GM18508 (cell line): ENCODE measurements around the gene CD274.
"Not testable (repeated sequence)": the region's sequence is repeated elsewhere in the genome, so short reads cannot be mapped to it uniquely, and the experiment has no call there.

Experiments
- ATAC-seq: cut with Tn5 transposase; IDR thresholded peaks from one replicate; pipeline ENCODE4 v1.9.1; 2021; ENCODE audit warnings: moderate number of reproducible peaks; ENCODE audit not compliant: insufficient read depth, unreplicated experiment

CD274 gene

DNA sequence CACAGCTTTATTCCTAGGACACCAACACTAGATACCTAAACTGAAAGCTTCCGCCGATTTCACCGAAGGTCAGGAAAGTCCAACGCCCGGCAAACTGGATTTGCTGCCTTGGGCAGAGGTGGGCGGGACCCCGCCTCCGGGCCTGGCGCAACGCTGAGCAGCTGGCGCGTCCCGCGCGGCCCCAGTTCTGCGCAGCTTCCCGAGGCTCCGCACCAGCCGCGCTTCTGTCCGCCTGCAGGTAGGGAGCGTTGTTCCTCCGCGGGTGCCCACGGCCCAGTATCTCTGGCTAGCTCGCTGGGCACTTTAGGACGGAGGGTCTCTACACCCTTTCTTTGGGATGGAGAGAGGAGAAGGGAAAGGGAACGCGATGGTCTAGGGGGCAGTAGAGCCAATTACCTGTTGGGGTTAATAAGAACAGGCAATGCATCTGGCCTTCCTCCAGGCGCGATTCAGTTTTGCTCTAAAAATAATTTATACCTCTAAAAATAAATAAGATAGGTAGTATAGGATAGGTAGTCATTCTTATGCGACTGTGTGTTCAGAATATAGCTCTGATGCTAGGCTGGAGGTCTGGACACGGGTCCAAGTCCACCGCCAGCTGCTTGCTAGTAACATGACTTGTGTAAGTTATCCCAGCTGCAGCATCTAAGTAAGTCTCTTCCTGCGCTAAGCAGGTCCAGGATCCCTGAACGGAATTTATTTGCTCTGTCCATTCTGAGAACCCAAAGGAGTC, at the start of gene CD274:
Gene CD274, plus strand, starts transcription at position 184 of the 733 bp plus-strand sequence. CDS start 5,572 bp downstream, outside the sequence.
- ATAC-seq, result no peak

DNA sequence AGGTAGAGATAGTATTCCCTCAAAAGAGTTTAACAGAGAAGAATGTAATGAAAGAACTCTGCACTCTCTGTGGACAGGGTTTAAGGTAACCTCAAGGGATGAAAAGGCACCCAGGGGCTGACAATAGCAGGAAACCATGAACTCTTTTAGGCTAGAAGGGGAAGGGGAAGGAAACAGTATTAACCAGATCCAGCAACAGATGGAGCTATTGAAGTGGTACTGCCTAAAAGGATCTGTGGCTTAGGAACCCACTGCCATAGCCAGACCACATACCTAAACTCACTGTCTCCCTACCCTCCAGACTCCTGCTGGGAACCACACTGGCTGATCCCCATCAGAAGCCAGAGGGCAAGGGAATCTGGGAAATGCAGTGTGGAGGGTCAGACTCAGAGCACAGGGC, 48.1 kb upstream of the CD274 start:
- ATAC-seq, result no peak

- no peak for ATAC-seq
Observed at GRCh38 chr9:5408596-5408995, 41.7 kb upstream of the CD274 start.

DNA sequence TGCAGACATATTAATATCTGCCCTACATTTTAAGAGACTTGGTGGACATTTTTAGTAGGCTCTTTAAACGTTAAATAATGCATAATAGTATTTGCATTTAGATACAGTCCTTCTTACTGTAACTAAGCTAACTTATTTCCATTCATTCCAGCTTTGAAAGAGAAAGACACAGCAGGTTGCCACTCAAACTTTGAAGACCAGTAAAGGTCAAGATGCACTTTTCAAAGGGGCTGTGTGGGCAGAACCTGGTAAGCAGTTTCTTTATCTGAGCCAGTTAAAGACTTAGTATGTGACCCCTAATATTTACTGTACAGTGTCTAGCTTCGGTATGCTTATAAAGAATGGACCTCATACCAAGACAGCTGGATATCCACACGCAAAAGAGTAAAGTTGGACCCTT, 33.4 kb upstream of the CD274 start:
- ATAC-seq, result no peak

DNA sequence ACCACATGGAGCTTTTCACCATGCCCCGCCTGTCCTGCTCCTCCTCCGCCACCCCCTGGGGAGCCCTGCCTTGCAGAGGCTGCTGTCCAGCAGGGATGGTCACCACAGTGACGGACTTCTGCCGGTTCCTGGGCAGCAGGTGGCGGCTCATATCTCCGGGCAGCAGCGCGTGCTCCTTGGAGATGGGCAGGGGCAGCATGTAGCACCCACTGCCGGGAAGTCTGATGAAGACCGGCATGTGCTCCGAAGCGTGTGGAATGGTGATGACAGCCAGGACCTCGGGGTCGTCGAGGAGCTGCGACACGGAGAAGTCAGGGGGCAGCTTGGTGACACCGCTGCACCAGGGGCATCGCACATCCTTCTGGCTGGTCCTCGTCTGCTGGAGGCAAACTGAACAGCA, 31.9 kb upstream of the CD274 start:
- ATAC-seq, result no peak

- ATAC-seq, result no peak
Observed at GRCh38 chr9:5419987-5420386, 30.4 kb upstream of the CD274 start.

- ATAC-seq, result no peak
Observed at GRCh38 chr9:5421163-5421562, 29.2 kb upstream of the CD274 start.

- no peak for ATAC-seq
Observed at GRCh38 chr9:5422276-5422675, 28.1 kb upstream of the CD274 start.

GRCh38 chr9:5425006-5425628, 25.2 kb upstream of the CD274 start:
- no peak for ATAC-seq

DNA sequence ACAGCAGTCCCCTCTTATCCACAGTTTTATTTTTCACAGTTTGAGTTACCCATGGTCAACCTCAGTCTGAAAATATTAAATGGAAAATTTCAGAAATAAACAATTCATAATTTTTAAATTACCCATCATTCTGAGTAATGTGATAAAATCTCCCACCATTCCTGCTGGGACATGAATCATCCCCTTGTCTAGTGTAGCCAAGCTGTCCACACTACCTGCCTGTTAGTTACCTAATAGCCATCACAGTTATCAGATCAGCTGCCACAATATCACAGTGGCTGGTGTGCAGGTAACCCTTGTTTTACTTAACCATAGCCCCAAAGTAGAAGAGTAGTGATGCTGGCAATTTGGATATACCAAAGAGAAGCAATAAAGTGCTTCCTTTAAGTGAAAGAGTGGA, 23.3 kb upstream of the CD274 start:
- no peak for ATAC-seq

GRCh38 chr9:5428172-5428571, 22.2 kb upstream of the CD274 start:
- ATAC-seq, result no peak

DNA sequence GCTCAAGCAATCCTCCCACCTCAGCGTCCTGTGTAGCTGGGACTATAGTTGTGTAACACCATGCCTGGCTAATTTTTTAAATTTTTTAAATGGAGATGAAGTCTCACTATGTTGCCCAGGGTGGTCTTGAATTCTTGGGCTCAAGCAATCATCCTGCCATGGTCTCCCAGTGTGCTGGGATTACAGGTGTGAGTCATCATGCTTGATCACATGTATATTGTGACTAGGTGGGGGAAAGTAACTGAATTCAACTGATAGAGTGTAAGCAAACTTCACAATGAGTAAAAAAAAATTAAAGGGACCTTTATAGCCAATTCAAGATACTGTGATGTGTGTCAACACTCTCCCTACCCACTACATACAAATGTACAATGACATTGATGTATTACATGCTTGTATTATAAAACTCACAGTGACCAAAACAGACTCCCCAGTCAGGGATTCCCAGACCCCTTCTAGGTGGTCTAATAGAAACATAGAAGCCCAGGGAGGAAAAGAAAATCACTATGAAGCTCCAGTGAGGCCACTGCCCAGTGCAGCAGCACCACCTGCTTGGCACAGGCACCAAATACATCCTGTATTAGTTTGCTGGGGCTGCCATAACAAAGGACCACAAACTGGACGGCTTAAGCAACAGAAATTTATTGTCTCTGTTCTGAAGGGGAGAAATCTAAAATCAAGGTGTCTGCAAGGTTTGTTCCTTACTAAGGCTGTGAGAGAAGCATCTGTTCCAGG, 21.4 kb upstream of the CD274 start:
- no peak for ATAC-seq

GRCh38 chr9:5429873-5430564, 20.3 kb upstream of the CD274 start:
- ATAC-seq, result no peak

DNA sequence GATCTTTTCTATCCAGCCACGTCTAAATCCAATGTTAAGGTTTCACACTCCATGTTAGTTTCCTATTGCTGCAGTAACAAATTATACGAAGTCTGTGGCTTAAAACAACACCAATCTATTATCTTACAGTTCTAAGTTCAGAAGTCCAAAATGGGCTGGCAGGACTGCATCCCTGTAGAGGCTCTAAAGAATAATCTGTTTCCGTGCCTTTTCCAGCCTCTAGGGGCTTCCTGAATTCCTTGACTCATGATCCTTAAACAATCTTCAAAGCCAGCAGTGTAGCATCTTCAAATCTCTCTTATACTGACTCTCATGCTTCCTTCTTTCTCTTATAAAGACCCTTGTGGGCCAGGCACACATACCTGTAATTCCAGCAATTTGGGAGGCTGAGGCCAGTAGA, 19.4 kb upstream of the CD274 start:
- ATAC-seq, result no peak

GRCh38 chr9:5432890-5433289, 17.5 kb upstream of the CD274 start:
- ATAC-seq, result not testable (repeated sequence)

DNA sequence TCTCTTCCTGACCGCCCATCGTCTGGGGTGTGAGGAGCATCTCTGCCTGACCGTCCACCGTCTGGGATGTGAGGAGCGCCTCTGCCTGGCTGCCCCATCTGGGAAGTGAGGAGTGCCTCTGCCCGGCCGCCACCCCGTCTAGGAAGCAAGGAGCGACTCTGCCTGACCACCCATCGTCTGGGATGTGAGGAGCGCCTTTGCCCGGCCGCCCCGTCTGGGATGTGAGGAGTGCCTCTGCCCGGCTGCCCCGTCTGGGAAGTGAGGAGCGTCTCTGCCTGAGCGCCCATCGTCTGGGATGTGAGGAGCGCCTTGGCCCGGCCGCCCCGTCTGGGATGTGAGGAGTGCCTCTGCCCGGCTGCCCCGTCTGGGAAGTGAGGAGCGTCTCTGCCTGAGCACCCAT, 17.0 kb upstream of the CD274 start:
- not testable (repeated sequence) for ATAC-seq

DNA sequence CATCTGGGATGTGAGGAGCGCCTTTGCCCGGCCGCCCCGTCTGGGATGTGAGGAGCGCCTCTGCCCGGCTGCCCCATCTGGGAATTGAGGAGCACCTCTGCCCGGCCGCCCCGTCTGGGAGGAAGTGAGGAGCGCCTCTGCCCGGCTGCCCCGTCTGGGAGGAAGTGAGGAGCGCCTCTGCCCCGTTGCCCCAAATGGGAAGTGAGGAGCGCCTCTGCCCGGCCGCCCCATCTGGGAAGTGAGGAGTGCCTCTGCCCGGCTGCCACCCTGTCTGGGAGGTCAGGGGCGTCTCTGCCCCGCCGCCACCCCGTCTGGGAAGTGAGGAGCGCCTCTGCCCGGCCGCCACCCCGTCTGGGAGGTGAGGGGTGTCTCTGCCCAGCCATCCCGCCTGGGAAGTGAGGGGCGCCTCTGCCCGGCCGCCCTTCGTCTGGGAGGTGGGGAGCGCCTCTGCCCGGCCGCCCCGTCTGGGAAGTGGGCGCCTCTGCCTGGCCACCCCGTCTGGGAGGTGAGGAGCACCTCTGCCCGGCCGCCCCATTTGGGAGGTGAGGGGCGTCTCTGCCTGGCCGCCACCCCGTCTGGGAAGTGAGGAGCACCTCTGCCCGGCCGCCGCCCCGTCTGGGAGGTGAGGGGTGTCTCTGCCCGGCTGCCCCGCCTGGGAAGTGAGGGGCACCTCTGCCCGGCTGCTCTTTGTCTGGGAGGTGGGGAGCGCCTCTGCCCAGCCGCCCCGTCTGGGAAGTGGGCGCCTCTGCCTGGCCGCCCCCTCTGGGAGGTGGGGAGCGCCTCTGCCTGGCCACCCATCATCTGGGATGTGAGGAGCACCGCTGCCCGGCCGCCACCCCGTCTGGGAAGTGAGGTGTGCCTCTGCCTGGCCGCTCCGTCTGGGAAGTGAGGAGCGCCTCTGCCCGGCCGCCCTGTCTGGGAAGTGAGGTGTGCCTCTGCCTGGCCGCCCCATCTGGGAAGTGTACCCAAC, 16.2 kb upstream of the CD274 start:
- not testable (repeated sequence) for ATAC-seq

DNA sequence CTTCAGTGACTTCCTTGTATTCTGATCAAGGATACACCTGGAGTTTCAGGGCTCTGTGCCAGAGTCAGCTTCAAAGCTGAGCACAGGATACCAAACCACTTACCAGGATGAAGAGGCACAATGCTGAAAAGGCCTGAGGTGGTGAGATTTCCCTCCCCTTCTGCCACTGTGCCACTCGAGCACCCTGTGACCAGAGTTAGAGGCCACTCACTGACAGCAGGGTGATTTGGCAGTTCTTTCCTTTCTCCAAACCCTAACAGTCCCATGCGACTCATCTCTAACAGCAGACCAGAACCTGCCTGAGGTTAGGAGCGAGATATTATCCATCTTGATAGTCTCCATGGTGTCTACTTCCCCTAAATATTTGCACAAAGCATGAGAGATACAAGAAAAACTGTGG, 14.4 kb upstream of the CD274 start:
- ATAC-seq, result no peak

DNA sequence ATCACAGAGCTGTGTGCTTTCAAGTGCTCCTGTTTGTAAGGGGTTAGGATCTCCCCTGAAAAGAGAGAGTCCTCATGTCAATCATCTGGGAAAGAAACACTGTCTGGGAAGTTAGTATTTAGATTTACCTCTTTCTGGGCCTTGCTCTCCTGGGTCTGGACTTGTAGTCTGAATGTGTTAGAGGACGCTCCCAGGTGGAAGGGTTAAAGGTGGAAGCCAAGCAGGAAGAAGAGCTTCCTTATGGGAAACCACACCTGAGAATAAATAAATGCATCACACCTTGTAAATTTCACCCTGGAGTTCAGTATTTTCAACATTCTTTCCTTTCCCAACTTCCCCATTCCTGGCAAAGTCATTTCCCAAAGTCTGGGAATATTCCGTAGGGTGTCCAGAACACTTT, 13.9 kb upstream of the CD274 start:
- no peak for ATAC-seq
